ENCODE results near the gene COQ10A.

COQ10A gene

GRCh38 chr12:56293795-56294194 is 27.1 kb downstream of the COQ10A start:
- Histone ChIP-seq H3K27me3 (ENCODE audit: insufficient read depth, poor library complexity, severe bottlenecking) (no peaks in the 10 kb centered on the region), H3K36me3 (ENCODE audit: low read depth) (peaks cover 59% of the 10 kb centered on the region), H3K9me3 (ENCODE audit: severe bottlenecking) (no peaks in the 10 kb centered on the region), H3K27ac (ENCODE audit: poor library complexity, severe bottlenecking) (no peak overlapping the region), H3K4me1 (ENCODE audit: insufficient read depth, poor library complexity, severe bottlenecking) (peaks cover 18% of the 10 kb centered on the region), H3K4me3 (ENCODE audit: severe bottlenecking) (no peak overlapping the region)
- DNase-seq (ENCODE audit: low spot score) (no peak), ATAC-seq (ENCODE audit: low read depth) (no peak)
- TF ChIP-seq CTCF (IDR thresholded peaks at IDR 0.05; ENCODE audit: poor library complexity, severe bottlenecking), result no peak

- H3K27me3 ChIP-seq (ENCODE audit: insufficient read depth, poor library complexity, severe bottlenecking), result no peaks in the 10 kb centered on the region
- no peak for TF ChIP-seq CTCF (IDR thresholded peaks at IDR 0.05; ENCODE audit: poor library complexity, severe bottlenecking)
- no peaks in the 10 kb centered on the region for H3K9me3 ChIP-seq (ENCODE audit: severe bottlenecking)
- peaks cover 18% of the 10 kb centered on the region for H3K4me1 ChIP-seq (ENCODE audit: insufficient read depth, poor library complexity, severe bottlenecking)
- H3K27ac ChIP-seq (ENCODE audit: poor library complexity, severe bottlenecking), result no peak overlapping the region
- peaks cover 38% of the 10 kb centered on the region for H3K36me3 ChIP-seq (ENCODE audit: low read depth)
- H3K4me3 ChIP-seq (ENCODE audit: severe bottlenecking), result no peak overlapping the region
- DNase-seq (ENCODE audit: low spot score), result no peak
- ATAC-seq (ENCODE audit: low read depth), result no peak
Measured at GRCh38 chr12:56296295-56296694, 29.6 kb downstream of the COQ10A start.

- Histone ChIP-seq H3K4me3 (ENCODE audit: severe bottlenecking) (no peak overlapping the region), H3K4me1 (ENCODE audit: insufficient read depth, poor library complexity, severe bottlenecking) (peaks cover 10% of the 10 kb centered on the region), H3K9me3 (ENCODE audit: severe bottlenecking) (no peaks in the 10 kb centered on the region), H3K27me3 (ENCODE audit: insufficient read depth, poor library complexity, severe bottlenecking) (no peaks in the 10 kb centered on the region), H3K36me3 (ENCODE audit: low read depth) (peaks cover 41% of the 10 kb centered on the region), H3K27ac (ENCODE audit: poor library complexity, severe bottlenecking) (no peak overlapping the region)
- DNase-seq (ENCODE audit: low spot score) (no peak), ATAC-seq (ENCODE audit: low read depth) (no peak)
- TF ChIP-seq CTCF (IDR thresholded peaks at IDR 0.05; ENCODE audit: poor library complexity, severe bottlenecking), result no peak
Measured at GRCh38 chr12:56297400-56297799, 30.7 kb downstream of the COQ10A start.

- peak overlapping the region; percentile 98 for H3K4me3 ChIP-seq (ENCODE audit: severe bottlenecking)
- no peak for TF ChIP-seq CTCF (IDR thresholded peaks at IDR 0.05; ENCODE audit: poor library complexity, severe bottlenecking)
- H3K27me3 ChIP-seq (ENCODE audit: insufficient read depth, poor library complexity, severe bottlenecking), result no peaks in the 10 kb centered on the region
- ATAC-seq (ENCODE audit: low read depth) (no peak), DNase-seq (ENCODE audit: low spot score) (no peak)
- no peaks in the 10 kb centered on the region for H3K9me3 ChIP-seq (ENCODE audit: severe bottlenecking)
- peaks cover 41% of the 10 kb centered on the region for H3K36me3 ChIP-seq (ENCODE audit: low read depth)
- H3K27ac ChIP-seq (ENCODE audit: poor library complexity, severe bottlenecking), result peak overlapping the region; percentile 71
- H3K4me1 ChIP-seq (ENCODE audit: insufficient read depth, poor library complexity, severe bottlenecking), result peaks cover 10% of the 10 kb centered on the region
Measured at GRCh38 chr12:56298828-56299227, 32.1 kb downstream of the COQ10A start.

GRCh38 chr12:56299308-56299852 is 32.6 kb downstream of the COQ10A start:
- ATAC-seq (ENCODE audit: low read depth), result peak; percentile 20
- Histone ChIP-seq H3K4me1 (ENCODE audit: insufficient read depth, poor library complexity, severe bottlenecking) (peaks cover 10% of the 10 kb centered on the region), H3K4me3 (ENCODE audit: severe bottlenecking) (peak overlapping the region; percentile 98), H3K27me3 (ENCODE audit: insufficient read depth, poor library complexity, severe bottlenecking) (no peaks in the 10 kb centered on the region), H3K27ac (ENCODE audit: poor library complexity, severe bottlenecking) (peak overlapping the region; percentile 71), H3K9me3 (ENCODE audit: severe bottlenecking) (no peaks in the 10 kb centered on the region), H3K36me3 (ENCODE audit: low read depth) (peaks cover 41% of the 10 kb centered on the region)
- no peak for DNase-seq (ENCODE audit: low spot score)
- TF ChIP-seq CTCF (IDR thresholded peaks at IDR 0.05; ENCODE audit: poor library complexity, severe bottlenecking), result no peak

All from RWPE2 (cell line).